Upper lobe of right lung (tissue), 1 donor: ENCODE results near the gene QRFPR. TPM values are rescaled to one million over a fixed set of nuclear protein-coding genes. Genes with fewer than 3 reads are reported as not detected.

Experiments used
- ATAC-seq: fragments of 200-7000 bp; cut with Tn5 transposase; one replicate; pipeline ENCODE4 v1.9.1; 2020; ENCODE audit warnings: mild to moderate bottlenecking, moderate library complexity
- DNase-seq: peaks from one replicate; pipeline ENCODE4 v3.0.0-alpha.2; 2020
- H3K27ac ChIP-seq: fragments of 200-600 bp; one replicate; pipeline ENCODE4 v1.8.0; 2022
- H3K27me3 ChIP-seq: fragments of 200-600 bp; one replicate; pipeline ENCODE4 v1.8.0; 2022; ENCODE audit warnings: mild to moderate bottlenecking
- H3K36me3 ChIP-seq: fragments of 200-600 bp; one replicate; pipeline ENCODE4 v1.8.0; 2022
- H3K4me1 ChIP-seq: fragments of 200-600 bp; one replicate; pipeline ENCODE4 v1.8.0; 2022
- H3K4me3 ChIP-seq: fragments of 200-600 bp; one replicate; pipeline ENCODE4 v1.8.0; 2022; ENCODE audit warnings: mild to moderate bottlenecking
- H3K9me3 ChIP-seq: fragments of 200-600 bp; one replicate; pipeline ENCODE4 v1.8.0; 2022
- CTCF ChIP-seq: fragments of 200-600 bp; IDR thresholded peaks from one replicate; pipeline ENCODE4 v1.8.0; 2022; ENCODE audit warnings: antibody characterized with exemption
- intact Hi-C: fragments of 100-400 bp; cut with DNase I; formaldehyde crosslinking; loops from one replicate; pipeline ENCODE4 v1.11.0; 2022
- total RNA-seq: library from RNA; stranded (reverse); fragmentation: NEBNext Ultra II Directional; extraction: Animal tissue kit (Norgen Biotek cat#: 25700); gene quantifications from one replicate; pipeline ENCODE4 v1.2.1, GENCODE V29; 2021
- donor health status: DM: no; HTN: yes; CAD: no; lungs with severe emphysema.

Gene QRFPR
- total RNA-seq, 1 donor from 2014 or later, result 0.32 TPM

- intact Hi-C loops, result no loop called here
- Histone ChIP-seq H3K36me3 (no peaks in the 10 kb centered on the region), H3K4me1 (no peaks in the 10 kb centered on the region), H3K27ac (no peak overlapping the region), H3K4me3 (no peak overlapping the region), H3K9me3 (no peaks in the 10 kb centered on the region), H3K27me3 (no peaks in the 10 kb centered on the region)
- DNase-seq (no peak), ATAC-seq (no peak)
- no peak for TF ChIP-seq CTCF
Observed at GRCh38 chr4:121397941-121398601, 17.3 kb upstream of the QRFPR start.

- H3K36me3 ChIP-seq, result no peaks in the 10 kb centered on the region
- no peak for TF ChIP-seq CTCF
- no peak overlapping the region for H3K4me3 ChIP-seq
- no peaks in the 10 kb centered on the region for H3K9me3 ChIP-seq
- ATAC-seq (no peak), DNase-seq (no peak)
- no peak overlapping the region for H3K27ac ChIP-seq
- intact Hi-C loops, result no loop called here
- no peaks in the 10 kb centered on the region for H3K27me3 ChIP-seq
- H3K4me1 ChIP-seq, result no peaks in the 10 kb centered on the region
Observed at GRCh38 chr4:121397434-121397833, 16.6 kb upstream of the QRFPR start.

GRCh38 chr4:121392426-121393086 lies 11.7 kb upstream of the QRFPR start:
- Histone ChIP-seq H3K4me3 (no peak overlapping the region), H3K27ac (no peak overlapping the region), H3K27me3 (no peaks in the 10 kb centered on the region), H3K4me1 (no peaks in the 10 kb centered on the region), H3K36me3 (no peaks in the 10 kb centered on the region), H3K9me3 (no peaks in the 10 kb centered on the region)
- DNase-seq (no peak), ATAC-seq (no peak)
- TF ChIP-seq CTCF, result no peak
- intact Hi-C loops, result no loop called here

GRCh38 chr4:121390335-121390734 lies 9.5 kb upstream of the QRFPR start:
- no peak for ATAC-seq
- Histone ChIP-seq H3K4me1 (no peaks in the 10 kb centered on the region), H3K27me3 (peaks cover 8% of the 10 kb centered on the region), H3K27ac (no peak overlapping the region), H3K4me3 (no peak overlapping the region), H3K9me3 (no peaks in the 10 kb centered on the region), H3K36me3 (no peaks in the 10 kb centered on the region)
- intact Hi-C loops, result no loop called here
- no peak for DNase-seq
- TF ChIP-seq CTCF, result no peak

GRCh38 chr4:121379276-121379675 lies 1.5 kb downstream of the QRFPR start:
- TF ChIP-seq CTCF, result no peak
- Histone ChIP-seq H3K27ac (no peak overlapping the region), H3K36me3 (no peaks in the 10 kb centered on the region), H3K9me3 (no peaks in the 10 kb centered on the region), H3K4me1 (no peaks in the 10 kb centered on the region), H3K27me3 (peaks cover 68% of the 10 kb centered on the region), H3K4me3 (no peak overlapping the region)
- DNase-seq (no peak), ATAC-seq (no peak)
- intact Hi-C loops, result no loop called here
